PC-3 (cell line): ENCODE measurements around the gene C3orf22.

Source experiments
- CTCF ChIP-seq: fragments of 300-600 bp; sonication (generic); conservative IDR thresholded peaks from 2 replicates; pipeline ENCODE4 v1.5.1; 2017; ENCODE audit warnings: antibody characterized with exemption, low read depth, mild to moderate bottlenecking, low read length
- EZH2 ChIP-seq: fragments of 300-600 bp; sonication (generic); IDR thresholded peaks from one replicate; pipeline ENCODE4 v1.6.1; 2017; ENCODE audit warnings: antibody characterized with exemption, mild to moderate bottlenecking, low read length; ENCODE audit not compliant: unreplicated experiment
- EZH2phosphoT487 ChIP-seq: fragments of 300-600 bp; sonication (generic); IDR thresholded peaks from 2 replicates; pipeline ENCODE4 v1.6.1; 2018; ENCODE audit warnings: mild to moderate bottlenecking, antibody characterized with exemption, low read length, borderline replicate concordance

GRCh38 chr3:126548556-126549466 is 9.9 kb downstream of the C3orf22 start:
- TF ChIP-seq CTCF (no peak), EZH2 (no peak), EZH2phosphoT487 (no peak)
